ENCODE results near the gene IFT25.

- no peak for TF ChIP-seq EZH2 (conservative IDR thresholded peaks at IDR 0.05; ENCODE audit: low read depth, low read length)
- no peak for TF ChIP-seq ZNF24 (IDR thresholded peaks at IDR 0.05)
- no peak for TF ChIP-seq ZNF281 (CRISPR knock-in tag; IDR thresholded peaks at IDR 0.05; ENCODE audit: borderline replicate concordance)
- TF ChIP-seq NFE2L1 (CRISPR knock-in tag; IDR thresholded peaks at IDR 0.05; ENCODE audit: borderline replicate concordance), result no peak
- no peak for TF ChIP-seq HOXD1 (CRISPR knock-in tag; IDR thresholded peaks at IDR 0.05)
- no peak for TF ChIP-seq ZNF589 (CRISPR knock-in tag; conservative IDR thresholded peaks at IDR 0.05)
These were observed 1.8 kb upstream of the IFT25 start for GRCh38 chr1:53947172-53947907.

Data from HepG2 (cell line).